Nephron progenitor cell (in vitro differentiated cells): Measurements from ENCODE around the gene LRBA.
"Not testable (repeated sequence)": the region's sequence is repeated elsewhere in the genome, so short reads cannot be mapped to it uniquely, and the experiment has no call there.

ENCODE experiments used
- DNase-seq: peaks from one replicate; pipeline ENCODE4 v3.0.0; 2021
- H3K27ac Mint-ChIP-seq: 2 replicates; pipeline ENCODE4 v1.8.0; 2021; ENCODE audit warnings: mild to moderate bottlenecking, moderate library complexity, mixed read lengths
- H3K27me3 Mint-ChIP-seq: 2 replicates; pipeline ENCODE4 v1.8.0; 2021; ENCODE audit warnings: mild to moderate bottlenecking, low read depth, mixed read lengths; ENCODE audit not compliant: poor library complexity
- H3K36me3 Mint-ChIP-seq: 2 replicates; pipeline ENCODE4 v1.8.0; 2021; ENCODE audit warnings: low read depth, mixed read lengths
- H3K4me1 Mint-ChIP-seq: 2 replicates; pipeline ENCODE4 v1.8.0; 2021; ENCODE audit warnings: mixed read lengths
- H3K4me3 Mint-ChIP-seq: 2 replicates; pipeline ENCODE4 v1.8.0; 2021; ENCODE audit warnings: mild to moderate bottlenecking, moderate library complexity, mixed read lengths
- H3K9me3 Mint-ChIP-seq: 2 replicates; pipeline ENCODE4 v1.8.0; 2021; ENCODE audit warnings: mild to moderate bottlenecking, moderate library complexity, mixed read lengths
- TF ChIP-seq, protein P1 (sequence below): fragments of 200-600 bp; sonication (generic); IDR thresholded peaks from 2 replicates; pipeline ENCODE4 v1.5.0; 2021; ENCODE audit warnings: antibody characterized with exemption

LRBA gene

DNA sequence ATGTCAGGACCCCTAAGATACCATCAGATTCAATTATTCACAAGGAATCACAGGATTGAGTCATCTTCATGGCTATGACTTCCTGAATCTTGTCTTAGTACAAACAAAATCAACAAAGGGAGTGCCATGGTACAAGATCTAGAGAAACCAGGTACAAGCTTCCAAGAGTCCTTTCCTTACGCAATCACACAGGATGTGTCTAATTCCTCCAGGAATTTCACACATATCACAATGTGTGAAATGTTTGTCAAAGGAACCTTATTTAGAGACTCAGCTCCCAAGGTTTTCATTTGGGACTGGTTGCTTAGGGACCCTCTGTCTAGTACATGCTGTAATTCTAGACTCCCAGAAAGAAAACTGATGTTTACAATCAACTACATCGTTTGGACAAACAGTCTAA is 350.1 kb downstream of the LRBA start:
- H3K4me3 Mint-ChIP-seq, result no peak overlapping the region
- peaks cover 3% of the 10 kb centered on the region for H3K27me3 Mint-ChIP-seq
- no peaks in the 10 kb centered on the region for H3K36me3 Mint-ChIP-seq
- no peak for DNase-seq
- no peaks in the 10 kb centered on the region for H3K9me3 Mint-ChIP-seq
- H3K27ac Mint-ChIP-seq, result no peak overlapping the region
- H3K4me1 Mint-ChIP-seq, result no peaks in the 10 kb centered on the region
- TF ChIP-seq, protein P1, sequence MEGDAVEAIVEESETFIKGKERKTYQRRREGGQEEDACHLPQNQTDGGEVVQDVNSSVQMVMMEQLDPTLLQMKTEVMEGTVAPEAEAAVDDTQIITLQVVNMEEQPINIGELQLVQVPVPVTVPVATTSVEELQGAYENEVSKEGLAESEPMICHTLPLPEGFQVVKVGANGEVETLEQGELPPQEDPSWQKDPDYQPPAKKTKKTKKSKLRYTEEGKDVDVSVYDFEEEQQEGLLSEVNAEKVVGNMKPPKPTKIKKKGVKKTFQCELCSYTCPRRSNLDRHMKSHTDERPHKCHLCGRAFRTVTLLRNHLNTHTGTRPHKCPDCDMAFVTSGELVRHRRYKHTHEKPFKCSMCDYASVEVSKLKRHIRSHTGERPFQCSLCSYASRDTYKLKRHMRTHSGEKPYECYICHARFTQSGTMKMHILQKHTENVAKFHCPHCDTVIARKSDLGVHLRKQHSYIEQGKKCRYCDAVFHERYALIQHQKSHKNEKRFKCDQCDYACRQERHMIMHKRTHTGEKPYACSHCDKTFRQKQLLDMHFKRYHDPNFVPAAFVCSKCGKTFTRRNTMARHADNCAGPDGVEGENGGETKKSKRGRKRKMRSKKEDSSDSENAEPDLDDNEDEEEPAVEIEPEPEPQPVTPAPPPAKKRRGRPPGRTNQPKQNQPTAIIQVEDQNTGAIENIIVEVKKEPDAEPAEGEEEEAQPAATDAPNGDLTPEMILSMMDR, result no peak

DNA sequence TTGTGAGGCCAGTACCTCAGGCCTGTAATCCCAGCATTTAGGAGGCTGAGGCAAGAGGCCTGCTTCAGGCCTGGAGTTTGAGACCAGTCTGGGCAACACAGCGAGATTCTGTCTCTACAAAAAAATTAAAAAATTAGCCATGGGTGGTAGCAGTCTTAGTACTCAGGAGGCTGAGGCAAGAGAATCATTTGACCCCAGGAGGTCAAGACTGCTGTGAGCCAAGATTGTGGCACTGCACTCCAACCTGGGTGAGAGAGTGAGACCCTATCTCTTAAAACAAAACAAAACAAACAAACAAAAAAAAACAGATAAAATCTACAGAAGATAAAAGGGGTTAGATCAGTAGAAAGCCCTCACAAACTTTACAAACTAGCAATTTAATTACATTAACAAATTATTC is 352.4 kb downstream of the LRBA start:
- DNase-seq, result no peak
- H3K9me3 Mint-ChIP-seq, result peaks cover 6% of the 10 kb centered on the region
- no peaks in the 10 kb centered on the region for H3K36me3 Mint-ChIP-seq
- TF ChIP-seq, protein P1, result no peak
- no peaks in the 10 kb centered on the region for H3K27me3 Mint-ChIP-seq
- peak overlapping the region; percentile 69 for H3K27ac Mint-ChIP-seq
- H3K4me1 Mint-ChIP-seq, result no peaks in the 10 kb centered on the region
- no peak overlapping the region for H3K4me3 Mint-ChIP-seq

DNA sequence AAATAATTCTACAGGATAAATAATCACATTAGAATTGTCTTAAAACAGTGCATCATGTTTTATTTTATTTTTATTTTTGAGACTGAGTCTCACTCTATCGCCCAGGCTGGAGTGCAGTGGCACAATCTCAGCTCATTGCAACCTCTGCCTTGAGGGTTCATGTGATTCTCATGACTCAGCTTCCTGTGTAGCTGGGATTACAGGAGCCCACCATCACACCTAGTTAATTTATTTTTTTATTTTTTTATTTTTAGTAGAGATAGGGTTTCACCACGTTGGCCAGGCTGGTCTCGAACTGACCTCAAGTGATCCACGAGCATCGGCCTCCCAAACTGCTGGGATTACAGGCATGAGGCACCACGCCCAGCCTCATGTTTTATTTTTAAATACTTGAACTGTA is 353.5 kb downstream of the LRBA start:
- H3K36me3 Mint-ChIP-seq, H3K9me3 Mint-ChIP-seq, H3K27ac Mint-ChIP-seq, H3K4me1 Mint-ChIP-seq, H3K4me3 Mint-ChIP-seq, H3K27me3 Mint-ChIP-seq, DNase-seq: not testable (repeated sequence)

DNA sequence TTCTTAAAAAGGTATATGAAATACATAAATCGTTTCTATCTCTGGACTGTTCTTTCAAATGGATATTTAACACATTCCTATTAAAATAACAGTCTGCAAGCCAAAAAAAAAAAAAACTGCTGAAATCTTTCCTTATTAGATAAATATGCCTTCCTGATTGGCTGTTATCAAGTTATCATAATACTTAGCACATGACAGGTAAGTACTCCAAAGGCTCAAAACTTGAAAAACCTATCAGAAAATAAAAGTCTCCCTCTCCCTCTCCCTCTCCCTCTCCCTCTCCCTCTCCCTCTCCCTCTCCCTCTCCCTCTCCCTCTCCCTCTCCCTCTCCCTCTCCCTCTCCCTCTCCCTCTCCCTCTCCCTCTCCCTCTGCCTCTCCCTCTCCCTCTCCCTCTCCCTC is 356.8 kb downstream of the LRBA start:
- not testable (repeated sequence) for H3K36me3 Mint-ChIP-seq, DNase-seq, H3K9me3 Mint-ChIP-seq, H3K27me3 Mint-ChIP-seq, H3K27ac Mint-ChIP-seq, H3K4me1 Mint-ChIP-seq, H3K4me3 Mint-ChIP-seq

DNA sequence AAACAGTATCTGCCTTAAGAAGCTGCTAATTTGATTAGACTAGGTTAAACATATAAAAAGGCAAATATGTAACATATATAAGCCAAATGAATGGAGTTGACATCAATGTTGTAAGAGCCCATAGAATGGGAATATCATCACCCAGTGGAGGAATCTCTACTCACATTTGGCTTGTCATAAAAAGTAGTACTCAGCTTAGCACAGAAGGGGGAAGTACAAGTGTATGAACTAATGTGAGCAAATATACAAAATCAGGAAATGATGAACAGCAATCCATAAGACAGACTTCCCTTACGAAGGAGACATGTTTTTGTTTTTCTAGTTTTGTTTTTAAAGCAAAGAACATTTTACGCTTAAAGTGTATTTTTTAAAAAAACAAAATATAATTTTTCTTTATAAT is 358.2 kb downstream of the LRBA start:
- no peak for DNase-seq
- no peak overlapping the region for H3K4me3 Mint-ChIP-seq
- no peak overlapping the region for H3K27ac Mint-ChIP-seq
- no peaks in the 10 kb centered on the region for H3K36me3 Mint-ChIP-seq
- H3K4me1 Mint-ChIP-seq, result no peaks in the 10 kb centered on the region
- TF ChIP-seq, protein P1, result no peak
- peaks cover 6% of the 10 kb centered on the region for H3K9me3 Mint-ChIP-seq
- no peaks in the 10 kb centered on the region for H3K27me3 Mint-ChIP-seq

DNA sequence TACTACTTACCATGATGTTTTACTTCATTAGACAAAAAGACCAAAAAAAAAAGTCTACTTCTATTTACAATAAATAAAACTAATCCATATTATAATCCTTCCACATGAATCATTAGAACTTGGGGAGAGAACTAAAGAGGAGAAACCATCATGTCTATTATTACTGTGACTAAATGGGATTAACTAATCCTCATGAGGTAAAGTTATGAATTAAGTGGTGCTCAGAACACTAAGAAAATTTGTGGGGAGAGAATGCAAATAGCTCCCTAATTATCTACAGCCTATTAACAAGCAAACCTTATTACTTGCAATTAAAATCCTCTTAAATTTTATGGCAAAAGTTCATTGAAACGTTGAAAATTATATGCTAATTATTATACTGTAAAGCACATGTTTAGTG is 364.3 kb downstream of the LRBA start:
- H3K27ac Mint-ChIP-seq, result no peak overlapping the region
- no peaks in the 10 kb centered on the region for H3K27me3 Mint-ChIP-seq
- DNase-seq, result no peak
- TF ChIP-seq, protein P1, result no peak
- H3K36me3 Mint-ChIP-seq, result no peaks in the 10 kb centered on the region
- H3K4me1 Mint-ChIP-seq, result no peaks in the 10 kb centered on the region
- no peaks in the 10 kb centered on the region for H3K9me3 Mint-ChIP-seq
- no peak overlapping the region for H3K4me3 Mint-ChIP-seq

DNA sequence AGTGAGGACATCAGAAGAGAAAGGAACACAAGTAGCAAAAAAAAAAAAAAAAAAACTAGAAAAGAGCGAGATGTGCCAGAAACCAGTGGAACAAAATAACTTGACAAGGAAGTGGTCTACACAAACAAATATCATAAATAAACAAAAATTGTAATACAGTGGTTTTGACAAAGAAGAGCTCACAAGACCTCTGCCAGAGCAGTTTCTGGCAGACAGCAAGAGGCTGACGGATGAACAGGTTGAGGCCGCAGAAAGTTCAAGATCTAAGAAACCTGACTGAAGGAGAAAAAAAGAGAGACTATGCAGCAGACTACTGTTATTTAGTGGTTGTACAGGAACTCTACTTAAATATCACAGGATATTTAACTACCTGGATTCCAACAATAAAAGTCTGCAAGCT is 367.0 kb downstream of the LRBA start:
- TF ChIP-seq, protein P1, result no peak
- Mint-ChIP-seq H3K9me3 (no peaks in the 10 kb centered on the region), H3K4me1 (no peaks in the 10 kb centered on the region), H3K27ac (peak overlapping the region; percentile 4), H3K36me3 (no peaks in the 10 kb centered on the region), H3K27me3 (no peaks in the 10 kb centered on the region), H3K4me3 (no peak overlapping the region)
- no peak for DNase-seq
